Activated naive CD8-positive, alpha-beta T cell (primary cell): Measurements from ENCODE around the gene LAS1L.
"Not testable (repeated sequence)": the region's sequence is repeated elsewhere in the genome, so short reads cannot be mapped to it uniquely, and the experiment has no call there.

Experiments
- H3K27ac Mint-ChIP-seq: one replicate; pipeline ENCODE4 v1.8.0; 2021; ENCODE audit warnings: mixed read lengths
- H3K27me3 Mint-ChIP-seq: one replicate; pipeline ENCODE4 v1.8.0; 2021; ENCODE audit warnings: mixed read lengths
- H3K36me3 Mint-ChIP-seq: one replicate; pipeline ENCODE4 v1.8.0; 2021; ENCODE audit warnings: mixed read lengths
- H3K4me1 Mint-ChIP-seq: one replicate; pipeline ENCODE4 v1.8.0; 2021; ENCODE audit warnings: low read depth, mixed read lengths
- H3K4me3 Mint-ChIP-seq: one replicate; pipeline ENCODE4 v1.8.0; 2021; ENCODE audit warnings: mild to moderate bottlenecking, mixed read lengths
- H3K9me3 Mint-ChIP-seq: one replicate; pipeline ENCODE4 v1.8.0; 2021; ENCODE audit warnings: low read depth, mixed read lengths

Gene LAS1L

GRCh38 chrX:65480960-65481359 lies 53.6 kb downstream of the LAS1L start:
- no peak overlapping the region for H3K27ac Mint-ChIP-seq
- H3K27me3 Mint-ChIP-seq = no peaks in the 10 kb centered on the region
- H3K4me1 Mint-ChIP-seq = no peaks in the 10 kb centered on the region
- H3K36me3 Mint-ChIP-seq = peaks cover 9% of the 10 kb centered on the region
- no peaks in the 10 kb centered on the region for H3K9me3 Mint-ChIP-seq
- H3K4me3 Mint-ChIP-seq = no peak overlapping the region

- H3K27ac Mint-ChIP-seq, H3K4me1 Mint-ChIP-seq, H3K9me3 Mint-ChIP-seq, H3K4me3 Mint-ChIP-seq, H3K27me3 Mint-ChIP-seq: not testable (repeated sequence)
- peaks cover 13% of the 10 kb centered on the region for H3K36me3 Mint-ChIP-seq
Observed at GRCh38 chrX:65479102-65479501, 55.5 kb downstream of the LAS1L start.

GRCh38 chrX:65476564-65476963 lies 58.0 kb downstream of the LAS1L start:
- no peak overlapping the region for H3K4me3 Mint-ChIP-seq
- no peaks in the 10 kb centered on the region for H3K27me3 Mint-ChIP-seq

GRCh38 chrX:65463550-65463949 lies 71.0 kb downstream of the LAS1L start:
- no peak overlapping the region for H3K4me3 Mint-ChIP-seq

More at GRCh38 chrX:65476564-65476963, 58.0 kb downstream of the LAS1L start:
- H3K4me1 Mint-ChIP-seq = no peaks in the 10 kb centered on the region
- no peak overlapping the region for H3K27ac Mint-ChIP-seq
- H3K36me3 Mint-ChIP-seq = peaks cover 19% of the 10 kb centered on the region
- peaks cover 5% of the 10 kb centered on the region for H3K9me3 Mint-ChIP-seq

More at GRCh38 chrX:65463550-65463949, 71.0 kb downstream of the LAS1L start:
- Mint-ChIP-seq H3K4me1 (no peaks in the 10 kb centered on the region), H3K36me3 (peaks cover 4% of the 10 kb centered on the region), H3K27me3 (no peaks in the 10 kb centered on the region), H3K27ac (no peak overlapping the region), H3K9me3 (peaks cover 7% of the 10 kb centered on the region)
